ENCODE results near the gene BSPRY. TPM values are rescaled to one million over a fixed set of nuclear protein-coding genes. Genes with fewer than 3 reads are reported as not detected.
A peak's percentile ranks its signal among the peaks of the same experiment; 100 is the strongest.

Gene BSPRY
- total and polyA plus RNA-seq, 2 of the 13 experiments (the other 11 are each of a cell fraction or from before 2014, with no cell fraction given): 0.09 to 0.26 TPM

GRCh38 chr9:113401027-113401792, 51.9 kb downstream of the BSPRY start, which contains the start of gene ALAD (continued):
- TF ChIP-seq, protein P1, sequence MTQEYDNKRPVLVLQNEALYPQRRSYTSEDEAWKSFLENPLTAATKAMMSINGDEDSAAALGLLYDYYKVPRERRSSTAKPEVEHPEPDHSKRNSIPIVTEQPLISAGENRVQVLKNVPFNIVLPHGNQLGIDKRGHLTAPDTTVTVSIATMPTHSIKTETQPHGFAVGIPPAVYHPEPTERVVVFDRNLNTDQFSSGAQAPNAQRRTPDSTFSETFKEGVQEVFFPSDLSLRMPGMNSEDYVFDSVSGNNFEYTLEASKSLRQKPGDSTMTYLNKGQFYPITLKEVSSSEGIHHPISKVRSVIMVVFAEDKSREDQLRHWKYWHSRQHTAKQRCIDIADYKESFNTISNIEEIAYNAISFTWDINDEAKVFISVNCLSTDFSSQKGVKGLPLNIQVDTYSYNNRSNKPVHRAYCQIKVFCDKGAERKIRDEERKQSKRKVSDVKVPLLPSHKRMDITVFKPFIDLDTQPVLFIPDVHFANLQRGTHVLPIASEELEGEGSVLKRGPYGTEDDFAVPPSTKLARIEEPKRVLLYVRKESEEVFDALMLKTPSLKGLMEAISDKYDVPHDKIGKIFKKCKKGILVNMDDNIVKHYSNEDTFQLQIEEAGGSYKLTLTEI (CRISPR knock-in tag; conservative IDR thresholded peaks at IDR 0.05): no peak
- TF ChIP-seq ZNF354B (CRISPR knock-in tag; IDR thresholded peaks at IDR 0.05) (no peak), IRF2 (CRISPR knock-in tag; IDR thresholded peaks at IDR 0.05) (peak; percentile 88; the same call in 1 of the 2 replicates), NKX3-1 (CRISPR knock-in tag; IDR thresholded peaks at IDR 0.05) (peak; percentile 30; the same call in 1 of the 2 replicates), KAT7 (CRISPR knock-in tag; IDR thresholded peaks at IDR 0.05; ENCODE audit: borderline replicate concordance) (peak; percentile 80), ZMYM2 (CRISPR knock-in tag; IDR thresholded peaks at IDR 0.05) (peak; percentile 74; the same call in 1 of the 2 replicates), SALL1 (CRISPR knock-in tag; IDR thresholded peaks at IDR 0.05) (peak; percentile 84; the same call in 1 of the 2 replicates), MYPOP (CRISPR knock-in tag; IDR thresholded peaks at IDR 0.05) (peak; percentile 63; the same call in 1 of the 2 replicates), TBL1XR1 (IDR thresholded peaks at IDR 0.05; ENCODE audit: borderline replicate concordance, low read length, partially characterized antibody) (peak; percentile 20), KMT2B (CRISPR knock-in tag; IDR thresholded peaks at IDR 0.05) (peak; percentile 82), ZNF546 (CRISPR knock-in tag; conservative IDR thresholded peaks at IDR 0.05) (no peak), GATAD2A (CRISPR knock-in tag; IDR thresholded peaks at IDR 0.05) (peak; percentile 80), SAP130 (CRISPR knock-in tag; IDR thresholded peaks at IDR 0.05; ENCODE audit: low read depth) (peak; percentile 96), HMG20B (CRISPR knock-in tag; conservative IDR thresholded peaks at IDR 0.05) (no peak), ZNF724P (CRISPR knock-in tag; IDR thresholded peaks at IDR 0.05; ENCODE audit: borderline replicate concordance) (no peak), BHLHE40 (IDR thresholded peaks at IDR 0.05; ENCODE audit: low read length) (no peak), FOSL2 (CRISPR knock-in tag; IDR thresholded peaks at IDR 0.05) (0 out of 2 replicates have a peak, but pooled peaks have one; percentile 13), ZMYM4 (CRISPR knock-in tag; IDR thresholded peaks at IDR 0.05) (peak; percentile 84), ZNF251 (CRISPR knock-in tag; IDR thresholded peaks at IDR 0.05) (no peak), ZNF44 (CRISPR knock-in tag; IDR thresholded peaks at IDR 0.05) (no peak; the same call in 1 of the 2 replicates), RFXANK (CRISPR knock-in tag; IDR thresholded peaks at IDR 0.05) (peak; percentile 79; the same call in 1 of the 2 replicates), ZNF766 (CRISPR knock-in tag; IDR thresholded peaks at IDR 0.05; ENCODE audit: borderline replicate concordance) (peak; percentile 50; the same call in 1 of the 2 replicates), ZBTB1 (CRISPR knock-in tag; IDR thresholded peaks at IDR 0.05; ENCODE audit: borderline replicate concordance) (no peak)
- TF ChIP-seq, protein P2, sequence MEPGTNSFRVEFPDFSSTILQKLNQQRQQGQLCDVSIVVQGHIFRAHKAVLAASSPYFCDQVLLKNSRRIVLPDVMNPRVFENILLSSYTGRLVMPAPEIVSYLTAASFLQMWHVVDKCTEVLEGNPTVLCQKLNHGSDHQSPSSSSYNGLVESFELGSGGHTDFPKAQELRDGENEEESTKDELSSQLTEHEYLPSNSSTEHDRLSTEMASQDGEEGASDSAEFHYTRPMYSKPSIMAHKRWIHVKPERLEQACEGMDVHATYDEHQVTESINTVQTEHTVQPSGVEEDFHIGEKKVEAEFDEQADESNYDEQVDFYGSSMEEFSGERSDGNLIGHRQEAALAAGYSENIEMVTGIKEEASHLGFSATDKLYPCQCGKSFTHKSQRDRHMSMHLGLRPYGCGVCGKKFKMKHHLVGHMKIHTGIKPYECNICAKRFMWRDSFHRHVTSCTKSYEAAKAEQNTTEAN (CRISPR knock-in tag; conservative IDR thresholded peaks at IDR 0.05): peak; percentile 56; the same call in 1 of the 2 replicates
